K562 (cell line): ENCODE data around the gene RFX7. TPM values are rescaled to one million over a fixed set of nuclear protein-coding genes. Genes with fewer than 3 reads are reported as not detected.

ENCODE experiments used
- ATAC-seq: fragments of 200-7000 bp; cut with Tn5 transposase; 3 replicates; pipeline ENCODE4 v1.9.1; 2020; ENCODE audit warnings: moderate library complexity
- BruUV-seq: library from RNA; stranded (reverse); fragments of 400-500 nt; replicated peaks from 2 replicates; lab custom pipeline; 2021; lab: Mats Ljungman, UMichigan
- CTCF ChIA-PET: fragments of 300-600 bp; formaldehyde crosslinking; extraction: SDS; loops from one replicate; lab custom pipeline; 2021; ENCODE audit warnings: low intra/inter-chr PET ratio; lab: Yijun Ruan, JAX
- POLR2A ChIA-PET: fragments of 300-600, 350-650 bp; sonication (Branson Sonifier 250); formaldehyde crosslinking; extraction: SDS; loops from one replicate; lab custom pipeline; 2021; ENCODE audit warnings: antibody characterized with exemption, inconsistent platforms; lab: Yijun Ruan, JAX
- DNase-seq, 4 experiments: peaks; one replicate each; pipeline versions ENCODE4 v3.0.0 to v3.0.0-alpha.2; 2011 to 2018; ENCODE audit warnings: low spot score in 3 of 4, mixed read lengths in 3 of 4; ENCODE audit errors: extremely low read depth in 1 of 4
- FAIRE-seq: peaks from 2 replicates; lab custom pipeline; 2011; peaks lifted over from hg19 to GRCh38; lab: Jason Lieb, UNC
- H2AFZ ChIP-seq: 2 replicates; pipeline ENCODE4 v1.6.0; 2011; ENCODE audit warnings: low read depth, low read length, control low read depth, inconsistent platforms
- H3K27ac ChIP-seq: fragments of 200-600 bp; 3 replicates; pipeline ENCODE4 v1.8.0; 2011; ENCODE audit warnings: low read depth, mild to moderate bottlenecking, control low read depth, inconsistent platforms, low read length, moderate library complexity, mixed read lengths; ENCODE audit errors: extremely low read depth
- H3K27me3 ChIP-seq, 2 experiments: fragments of 300-600 bp in 1 of 2; 2 replicates in 1 of 2; 3 replicates in 1 of 2; pipeline versions ENCODE4 v1.6.0 to v1.8.0; 2011; ENCODE audit warnings: inconsistent platforms in 2 of 2, low read length in 2 of 2, mild to moderate bottlenecking in 1 of 2, mixed read lengths in 1 of 2, moderate library complexity in 1 of 2; ENCODE audit not compliant: control insufficient read depth in 2 of 2, insufficient read depth in 2 of 2
- H3K36me3 ChIP-seq: fragments of 300-600 bp; 3 replicates; pipeline ENCODE4 v1.8.0; 2011; ENCODE audit warnings: mild to moderate bottlenecking, low read length, inconsistent platforms; ENCODE audit not compliant: control insufficient read depth, insufficient read depth
- H3K4me1 ChIP-seq, 2 experiments: fragments of 200-600 bp in 1 of 2; replicated peaks in 1 of 2; 2 replicates in 1 of 2; 3 replicates in 1 of 2; pipeline versions ENCODE4 v1.5.1 to v1.8.0; 2011; ENCODE audit warnings: inconsistent platforms in 2 of 2, low read length in 2 of 2, mild to moderate bottlenecking in 1 of 2, mixed read lengths in 1 of 2, moderate library complexity in 1 of 2; ENCODE audit not compliant: control insufficient read depth in 2 of 2, insufficient read depth in 2 of 2
- H3K4me2 ChIP-seq: 2 replicates; pipeline ENCODE4 v1.6.1; 2011; ENCODE audit warnings: low read length, control low read depth, inconsistent platforms, mixed read lengths; ENCODE audit not compliant: insufficient read depth
- H3K4me3 ChIP-seq: fragments of 200-600 bp; sonication (generic), shearing (Covaris generic); 2 replicates; pipeline ENCODE4 v1.5.1; 2016; ENCODE audit warnings: control low read depth, inconsistent platforms
- H3K79me2 ChIP-seq: fragments of 200-600 bp; 3 replicates; pipeline ENCODE4 v1.8.0; 2011; ENCODE audit warnings: low read length, inconsistent platforms; ENCODE audit not compliant: control insufficient read depth, insufficient read depth
- H3K9ac ChIP-seq, 2 experiments: 2 replicates each; pipeline versions ENCODE4 v1.6.0 to v1.6.1; 2011; ENCODE audit warnings: low read depth in 2 of 2, low read length in 2 of 2, control low read depth in 1 of 2, inconsistent platforms in 1 of 2, mild to moderate bottlenecking in 1 of 2, mixed read lengths in 1 of 2; ENCODE audit not compliant: insufficient read depth in 1 of 2
- H3K9me1 ChIP-seq: one replicate; pipeline ENCODE4 v1.6.0; 2011; ENCODE audit warnings: inconsistent platforms, mild to moderate bottlenecking, low read length, moderate library complexity; ENCODE audit not compliant: control insufficient read depth, insufficient read depth
- H3K9me3 ChIP-seq: replicated peaks from 2 replicates; pipeline ENCODE4 v1.5.1; 2011; ENCODE audit warnings: low read depth, low read length, inconsistent platforms; ENCODE audit not compliant: control insufficient read depth, insufficient read depth
- H4K20me1 ChIP-seq: replicated peaks from 2 replicates; pipeline ENCODE4 v1.6.1; 2011; ENCODE audit warnings: low read length, inconsistent platforms, mixed read lengths; ENCODE audit not compliant: control insufficient read depth, insufficient read depth
- ARNT ChIP-seq, 2 experiments: fragments of 450-650 bp; IDR thresholded peaks; 2 replicates each; pipeline ENCODE4 v1.6.1; 2016; ENCODE audit warnings: mild to moderate bottlenecking in 1 of 2
- BACH1 ChIP-seq: fragments of 200-800 bp; sonication (Bioruptor generic); IDR thresholded peaks from 2 replicates; pipeline ENCODE4 v1.6.1; 2016; ENCODE audit warnings: missing genetic modification characterization, missing compliant biosample characterization
- CHD1 ChIP-seq: fragments of 200-600 bp; sonication (generic); IDR thresholded peaks from one replicate; pipeline ENCODE4 v1.6.1; 2012; ENCODE audit warnings: mild to moderate bottlenecking, moderate library complexity, low read length, inconsistent platforms
- CSDE1 ChIP-seq, 2 experiments: fragments of 450-650 bp; IDR thresholded peaks; 2 replicates each; pipeline ENCODE4 v1.6.1; 2016; ENCODE audit warnings: mild to moderate bottlenecking in 1 of 2
- DPF2 ChIP-seq: fragments of 450-650 bp; IDR thresholded peaks from 2 replicates; pipeline ENCODE4 v1.6.1; 2016
- ID3 ChIP-seq, 2 experiments: fragments of 250-450 bp in 1 of 2; fragments of 450-650 bp in 1 of 2; sonication (Bioruptor Pico) in 1 of 2; IDR thresholded peaks; 2 replicates each; pipeline versions ENCODE4 v1.6.1 to v1.8.0; 2016 to 2021; ENCODE audit warnings: mild to moderate bottlenecking in 2 of 2, moderate library complexity in 2 of 2, missing compliant biosample characterization in 1 of 2, missing genetic modification characterization in 1 of 2
- KDM4B ChIP-seq, 2 experiments: fragments of 450-650 bp in 1 of 2; sonication (generic) in 1 of 2; IDR thresholded peaks; 2 replicates each; pipeline ENCODE4 v1.6.1; 2016 to 2017; ENCODE audit warnings: borderline replicate concordance in 2 of 2, antibody characterized with exemption in 1 of 2, low read depth in 1 of 2, mild to moderate bottlenecking in 1 of 2
- KLF6 ChIP-seq: fragments of 250-450 bp; sonication (Bioruptor Pico); IDR thresholded peaks from 2 replicates; pipeline ENCODE4 v1.4.0; 2020; ENCODE audit warnings: mild to moderate bottlenecking, moderate library complexity, borderline replicate concordance
- LEF1 ChIP-seq: fragments of 450-650 bp; IDR thresholded peaks from 2 replicates; pipeline ENCODE4 v1.6.1; 2016; ENCODE audit warnings: mild to moderate bottlenecking
- MAFF ChIP-seq: IDR thresholded peaks from 2 replicates; pipeline ENCODE4 v1.6.1; 2012; ENCODE audit warnings: low read length, improper control_type of control experiment
- MEIS2 ChIP-seq: fragments of 450-650 bp; IDR thresholded peaks from 2 replicates; pipeline ENCODE4 v1.6.1; 2014; ENCODE audit warnings: mild to moderate bottlenecking; ENCODE audit not compliant: partially characterized antibody
- TAF1 ChIP-seq: IDR thresholded peaks from 2 replicates; pipeline ENCODE4 v1.6.1; 2011; ENCODE audit warnings: mild to moderate bottlenecking, low read length, moderate library complexity; ENCODE audit not compliant: insufficient read depth, control insufficient read depth, severe bottlenecking; ENCODE audit errors: extremely low read depth
- TBP ChIP-seq: optimal IDR thresholded peaks from 2 replicates; pipeline ENCODE3; 2011; ENCODE audit warnings: low read depth, low read length, improper control_type of control experiment
- TOE1 ChIP-seq, 2 experiments: fragments of 450-650 bp in 1 of 2; sonication (generic) in 1 of 2; formaldehyde crosslinking in 1 of 2; IDR thresholded peaks; 2 replicates each; pipeline versions ENCODE4 v1.7.1 to v1.8.0; 2016 to 2022; ENCODE audit warnings: borderline replicate concordance in 2 of 2, mild to moderate bottlenecking in 2 of 2, antibody characterized with exemption in 1 of 2, inconsistent platforms in 1 of 2, low read depth in 1 of 2, missing genetic modification reagents in 1 of 2, moderate library complexity in 1 of 2
- ZBTB7A ChIP-seq: IDR thresholded peaks from 2 replicates; pipeline ENCODE4 v1.6.1; 2011; ENCODE audit warnings: low read depth, mild to moderate bottlenecking, low read length, moderate library complexity, borderline replicate concordance; ENCODE audit not compliant: control insufficient read depth
- ZNF316 ChIP-seq: fragments of 450-650 bp; IDR thresholded peaks from 2 replicates; pipeline ENCODE4 v1.6.1; 2016
- ZZZ3 ChIP-seq: fragments of 450-650 bp; IDR thresholded peaks from 2 replicates; pipeline ENCODE4 v1.6.1; 2016; ENCODE audit warnings: antibody characterized with exemption, mild to moderate bottlenecking, moderate library complexity
- WGBS: fragments of 100-300 bp; shearing (Covaris generic); methylation state at CpG from one replicate; pipeline ENCODE4 v1.1.6; 2016; ENCODE audit warnings: low coverage, mixed read lengths; ENCODE audit not compliant: insufficient coverage; ENCODE audit errors: missing lambda C conversion rate; 5-methylcytosine and 5-hydroxymethylcytosine counted together
- in situ Hi-C: fragments of 300-500 bp; cut with MboI; formaldehyde crosslinking; loops from 4 replicates; pipeline ENCODE4 v1.15.0; 2018; ENCODE audit warnings: inconsistent platforms, mixed read lengths
- intact Hi-C: fragments of 100-400 bp; cut with micrococcal nuclease; formaldehyde crosslinking; loops from 2 replicates; pipeline ENCODE4 v1.14.2; 2022
- polyA plus RNA-seq, 8 experiments: library from polyadenylated mRNA; depleted of rRNA in 4 of 8; stranded (reverse) in 5 of 8; unstranded in 3 of 8; fragments of >200 nt; fragmentation: Nextera tagmentation in 2 of 8; fragmentation: Illumina TruSeq in 1 of 8; extraction: Ambion mirVana in 2 of 8; extraction: Trizol in 1 of 8; gene quantifications; 2 replicates each; pipeline versions ENCODE4 v1.2.1 to v1.2.3, GENCODE V29; 2011 to 2014; ENCODE audit warnings: inconsistent platforms in 1 of 8, missing spikeins in 1 of 8
- total RNA-seq, 7 experiments: library from RNA; depleted of rRNA in 6 of 7; stranded (reverse); fragments of >200 nt in 6 of 7; fragmentation: Illumina TruSeq in 2 of 7; extraction: Trizol in 2 of 7; gene quantifications; 2 replicates each; pipeline versions ENCODE4 v1.2.1 to v1.2.3, GENCODE V29; 2011 to 2021; ENCODE audit warnings: low replicate concordance in 1 of 7
- TF ChIP-seq, protein P1 (sequence below): fragments of 250-450 bp; sonication (Bioruptor Pico); IDR thresholded peaks from 2 replicates; pipeline ENCODE4 v1.8.0; 2021; ENCODE audit warnings: moderate library complexity, mild to moderate bottlenecking, inconsistent platforms
- TF ChIP-seq, protein P2 (sequence below): sonication (generic); formaldehyde crosslinking; IDR thresholded peaks from 2 replicates; pipeline ENCODE4 v1.8.0; 2022; ENCODE audit warnings: mild to moderate bottlenecking, missing genetic modification reagents

Gene RFX7
- total and polyA plus RNA-seq, 9 of the 15 experiments (the other 6 are each of a cell fraction or from before 2014, with no cell fraction given): 2.4 to 17.9 (median 6.3) TPM

GRCh38 chr15:56242576-56243162 lies 1.0 kb downstream of the RFX7 start:
- Histone ChIP-seq H3K27ac (peak overlapping the region; percentile 66), H3K36me3 (peaks cover 7% of the 10 kb centered on the region; the same call in 1 of the 3 replicates), H3K4me1 (peaks cover 14 to 15% of the 10 kb centered on the region in 2 experiments), H3K9me3 (no peaks in the 10 kb centered on the region), H3K9me1 (no peaks in the 10 kb centered on the region), H3K27me3 (no peaks in the 10 kb centered on the region), H3K4me2 (peak overlapping the region; percentile 84), H4K20me1 (no peaks in the 10 kb centered on the region), H3K4me3 (peak overlapping the region; percentile 78), H2AFZ (peak overlapping the region; percentile 25; the same call in 1 of the 2 replicates), H3K79me2 (peaks cover 72% of the 10 kb centered on the region), H3K9ac (peak overlapping the region; percentile 70 to 93)
- no TSS peak for BruUV-seq
- intact Hi-C loops: loop anchor here (5.0 to 10.0 kb wide), 3 partner anchors 148 to 458 kb away; partner anchors contain the start of gene NEDD4
- in situ Hi-C loops: no loop called here
- FAIRE-seq: peak; percentile 37
- POLR2A ChIA-PET: no interaction called here
- DNase-seq: peak in 1 of 4 experiments; percentile 41
- CTCF ChIA-PET: no interaction called here
- whole genome bisulfite sequencing: 1% methylated on average over 12 of the region's 13 CpGs
- ATAC-seq: peak; percentile 4; the same call in 2 of the 3 replicates
- no peak for TF ChIP-seq KLF6 (CRISPR knock-in tag)
- no peak for TF ChIP-seq DPF2
- peak; percentile 4 for TF ChIP-seq MEIS2
- no peak for TF ChIP-seq KDM4B (IDR thresholded peaks at IDR 0.05; ENCODE audit: borderline replicate concordance in 2 of 2, low read depth in 1 of 2)
- no peak for TF ChIP-seq MAFF
- no peak for TF ChIP-seq ZNF316
- no peak for TF ChIP-seq ARNT (IDR thresholded peaks at IDR 0.05)
- TF ChIP-seq ZBTB7A: peak; percentile 55; the same call in 1 of the 2 replicates
- no peak for TF ChIP-seq BACH1 (tag)
- TF ChIP-seq ZZZ3: no peak
- TF ChIP-seq ID3 (CRISPR knock-in tag; IDR thresholded peaks at IDR 0.05): no peak
- no peak for TF ChIP-seq ID3 (tag; IDR thresholded peaks at IDR 0.05)
- no peak for TF ChIP-seq LEF1
- TF ChIP-seq CSDE1 (IDR thresholded peaks at IDR 0.05): peak in 1 of 2 experiments; percentile 26; a peak in 1 of 4 replicates
- TF ChIP-seq TBP: no peak
- TF ChIP-seq TOE1 (IDR thresholded peaks at IDR 0.05; ENCODE audit: borderline replicate concordance): no peak
- TF ChIP-seq TOE1 (CRISPR knock-in tag; IDR thresholded peaks at IDR 0.05; ENCODE audit: borderline replicate concordance, low read depth): no peak
- TF ChIP-seq CHD1: peak; percentile 1
- peak; percentile 7 for TF ChIP-seq TAF1
- TF ChIP-seq, protein P1, sequence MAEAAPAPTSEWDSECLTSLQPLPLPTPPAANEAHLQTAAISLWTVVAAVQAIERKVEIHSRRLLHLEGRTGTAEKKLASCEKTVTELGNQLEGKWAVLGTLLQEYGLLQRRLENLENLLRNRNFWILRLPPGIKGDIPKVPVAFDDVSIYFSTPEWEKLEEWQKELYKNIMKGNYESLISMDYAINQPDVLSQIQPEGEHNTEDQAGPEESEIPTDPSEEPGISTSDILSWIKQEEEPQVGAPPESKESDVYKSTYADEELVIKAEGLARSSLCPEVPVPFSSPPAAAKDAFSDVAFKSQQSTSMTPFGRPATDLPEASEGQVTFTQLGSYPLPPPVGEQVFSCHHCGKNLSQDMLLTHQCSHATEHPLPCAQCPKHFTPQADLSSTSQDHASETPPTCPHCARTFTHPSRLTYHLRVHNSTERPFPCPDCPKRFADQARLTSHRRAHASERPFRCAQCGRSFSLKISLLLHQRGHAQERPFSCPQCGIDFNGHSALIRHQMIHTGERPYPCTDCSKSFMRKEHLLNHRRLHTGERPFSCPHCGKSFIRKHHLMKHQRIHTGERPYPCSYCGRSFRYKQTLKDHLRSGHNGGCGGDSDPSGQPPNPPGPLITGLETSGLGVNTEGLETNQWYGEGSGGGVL (CRISPR knock-in tag): no peak
- TF ChIP-seq, protein P2, sequence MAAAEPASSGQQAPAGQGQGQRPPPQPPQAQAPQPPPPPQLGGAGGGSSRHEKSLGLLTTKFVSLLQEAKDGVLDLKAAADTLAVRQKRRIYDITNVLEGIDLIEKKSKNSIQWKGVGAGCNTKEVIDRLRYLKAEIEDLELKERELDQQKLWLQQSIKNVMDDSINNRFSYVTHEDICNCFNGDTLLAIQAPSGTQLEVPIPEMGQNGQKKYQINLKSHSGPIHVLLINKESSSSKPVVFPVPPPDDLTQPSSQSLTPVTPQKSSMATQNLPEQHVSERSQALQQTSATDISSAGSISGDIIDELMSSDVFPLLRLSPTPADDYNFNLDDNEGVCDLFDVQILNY: no peak
